DOHH2 (cell line): ENCODE data around the gene LINGO1.

Experiments
- H3F3A ChIP-seq: fragments of 200-600 bp; sonication (generic), shearing (Covaris generic); 2 replicates; pipeline ENCODE4 v1.6.0; 2016; ENCODE audit warnings: antibody characterized with exemption, mild to moderate bottlenecking; ENCODE audit not compliant: control insufficient read depth, insufficient read depth
- H3K27ac ChIP-seq: fragments of 200-600 bp; sonication (generic); 2 replicates; pipeline ENCODE4 v1.5.1; 2014; ENCODE audit warnings: low read depth, mild to moderate bottlenecking, low read length, moderate library complexity
- H3K27me3 ChIP-seq: fragments of 200-600 bp; sonication (generic); 2 replicates; pipeline ENCODE4 v1.6.1; 2014; ENCODE audit warnings: mild to moderate bottlenecking, low read length, mixed read lengths; ENCODE audit not compliant: control insufficient read depth
- H3K36me3 ChIP-seq: fragments of 200-600 bp; sonication (generic); 2 replicates; pipeline ENCODE4 v1.6.1; 2014; ENCODE audit warnings: mild to moderate bottlenecking, low read length, moderate library complexity, mixed read lengths; ENCODE audit not compliant: control insufficient read depth
- H3K4me1 ChIP-seq: fragments of 200-600 bp; sonication (generic); 2 replicates; pipeline ENCODE4 v1.6.1; 2014; ENCODE audit warnings: mild to moderate bottlenecking, low read length, mixed read lengths; ENCODE audit not compliant: control insufficient read depth
- H3K4me2 ChIP-seq: fragments of 200-600 bp; sonication (generic); 2 replicates; pipeline ENCODE4 v1.6.0; 2014; ENCODE audit warnings: mild to moderate bottlenecking, low read length, moderate library complexity
- H3K4me3 ChIP-seq: fragments of 200-600 bp; sonication (generic); 2 replicates; pipeline ENCODE4 v1.5.1; 2014; ENCODE audit warnings: mild to moderate bottlenecking, low read length, mixed read lengths
- H3K79me2 ChIP-seq: fragments of 200-600 bp; sonication (generic); 2 replicates; pipeline ENCODE4 v1.6.1; 2014; ENCODE audit warnings: mild to moderate bottlenecking, low read length, mixed read lengths; ENCODE audit not compliant: control insufficient read depth
- H3K9me2 ChIP-seq: fragments of 200-600 bp; sonication (generic); replicated peaks from 2 replicates; pipeline ENCODE4 v1.6.1; 2014; ENCODE audit warnings: mild to moderate bottlenecking, low read length, mixed read lengths; ENCODE audit not compliant: control insufficient read depth
- H3K9me3 ChIP-seq: fragments of 200-600 bp; sonication (generic); 2 replicates; pipeline ENCODE4 v1.6.1; 2014; ENCODE audit warnings: antibody characterized with exemption, low read length, mixed read lengths; ENCODE audit not compliant: control insufficient read depth, insufficient read depth
- H4K20me1 ChIP-seq: fragments of 200-600 bp; sonication (generic); 2 replicates; pipeline ENCODE4 v1.6.0; 2014; ENCODE audit warnings: low read depth, mild to moderate bottlenecking, antibody characterized with exemption, low read length, moderate library complexity; ENCODE audit not compliant: control insufficient read depth, insufficient read depth
- EZH2phosphoT487 ChIP-seq: fragments of 200-600 bp; sonication (generic); IDR thresholded peaks from 2 replicates; pipeline ENCODE4 v1.6.1; 2017; ENCODE audit warnings: borderline replicate concordance, mild to moderate bottlenecking, antibody characterized with exemption, low read length, moderate library complexity, mixed read lengths
- TF ChIP-seq, protein P1 (sequence below): fragments of 200-600 bp; sonication (generic); IDR thresholded peaks from one replicate; pipeline ENCODE4 v1.5.1; 2014; ENCODE audit warnings: antibody characterized with exemption, mild to moderate bottlenecking, low read depth, low read length; ENCODE audit not compliant: poor library complexity, severe bottlenecking

Gene LINGO1

GRCh38 chr15:77634266-77634962 is 1.7 kb upstream of the LINGO1 start:
- no peaks in the 10 kb centered on the region for H3K9me2 ChIP-seq
- no peak overlapping the region for H3K27ac ChIP-seq
- H3K4me1 ChIP-seq: no peaks in the 10 kb centered on the region
- no peaks in the 10 kb centered on the region for H3F3A ChIP-seq
- H4K20me1 ChIP-seq: no peaks in the 10 kb centered on the region
- peaks cover 47% of the 10 kb centered on the region for H3K27me3 ChIP-seq
- no peaks in the 10 kb centered on the region for H3K36me3 ChIP-seq
- no peaks in the 10 kb centered on the region for H3K9me3 ChIP-seq
- no peaks in the 10 kb centered on the region for H3K79me2 ChIP-seq
- TF ChIP-seq, protein P1, sequence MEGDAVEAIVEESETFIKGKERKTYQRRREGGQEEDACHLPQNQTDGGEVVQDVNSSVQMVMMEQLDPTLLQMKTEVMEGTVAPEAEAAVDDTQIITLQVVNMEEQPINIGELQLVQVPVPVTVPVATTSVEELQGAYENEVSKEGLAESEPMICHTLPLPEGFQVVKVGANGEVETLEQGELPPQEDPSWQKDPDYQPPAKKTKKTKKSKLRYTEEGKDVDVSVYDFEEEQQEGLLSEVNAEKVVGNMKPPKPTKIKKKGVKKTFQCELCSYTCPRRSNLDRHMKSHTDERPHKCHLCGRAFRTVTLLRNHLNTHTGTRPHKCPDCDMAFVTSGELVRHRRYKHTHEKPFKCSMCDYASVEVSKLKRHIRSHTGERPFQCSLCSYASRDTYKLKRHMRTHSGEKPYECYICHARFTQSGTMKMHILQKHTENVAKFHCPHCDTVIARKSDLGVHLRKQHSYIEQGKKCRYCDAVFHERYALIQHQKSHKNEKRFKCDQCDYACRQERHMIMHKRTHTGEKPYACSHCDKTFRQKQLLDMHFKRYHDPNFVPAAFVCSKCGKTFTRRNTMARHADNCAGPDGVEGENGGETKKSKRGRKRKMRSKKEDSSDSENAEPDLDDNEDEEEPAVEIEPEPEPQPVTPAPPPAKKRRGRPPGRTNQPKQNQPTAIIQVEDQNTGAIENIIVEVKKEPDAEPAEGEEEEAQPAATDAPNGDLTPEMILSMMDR: peak; percentile 67
- no peak for TF ChIP-seq EZH2phosphoT487
- H3K4me2 ChIP-seq: no peak overlapping the region
- no peak overlapping the region for H3K4me3 ChIP-seq

DNA sequence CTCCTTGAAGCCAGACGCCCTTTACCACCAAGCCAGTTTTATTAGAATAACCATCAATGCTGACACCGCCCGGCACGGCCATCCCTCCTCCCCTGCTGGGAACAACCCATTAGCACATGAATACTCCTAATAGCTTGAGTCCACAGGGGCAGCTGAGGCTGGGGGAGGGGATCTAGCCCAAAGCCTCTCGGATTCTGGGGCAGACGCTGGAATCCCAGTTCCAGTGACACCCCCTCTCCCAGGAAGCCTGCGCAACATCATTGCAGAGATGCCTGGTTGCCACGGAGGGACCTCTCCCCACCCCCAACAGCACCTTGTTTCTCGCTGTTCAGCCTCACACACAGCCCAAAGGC is 1.2 kb upstream of the LINGO1 start:
- Histone ChIP-seq H3K4me2 (peak overlapping the region; percentile 48; the same call in 1 of the 2 replicates), H3F3A (no peaks in the 10 kb centered on the region), H3K27ac (no peak overlapping the region), H3K4me3 (no peak overlapping the region), H3K36me3 (no peaks in the 10 kb centered on the region), H3K27me3 (peaks cover 47% of the 10 kb centered on the region), H3K9me2 (no peaks in the 10 kb centered on the region), H3K9me3 (no peaks in the 10 kb centered on the region), H3K79me2 (no peaks in the 10 kb centered on the region), H3K4me1 (no peaks in the 10 kb centered on the region), H4K20me1 (no peaks in the 10 kb centered on the region)
- no peak for TF ChIP-seq EZH2phosphoT487
- TF ChIP-seq, protein P1: no peak

GRCh38 chr15:77633134-77633912 is 611 bp upstream of the LINGO1 start:
- TF ChIP-seq, protein P1: peak; percentile 98
- peak; percentile 66; the same call in 1 of the 2 replicates for TF ChIP-seq EZH2phosphoT487
- peaks cover 47% of the 10 kb centered on the region for H3K27me3 ChIP-seq
- peak overlapping the region; percentile 48; the same call in 1 of the 2 replicates for H3K4me2 ChIP-seq
- H3K27ac ChIP-seq: no peak overlapping the region
- no peaks in the 10 kb centered on the region for H3K36me3 ChIP-seq
- no peaks in the 10 kb centered on the region for H3K9me2 ChIP-seq
- no peaks in the 10 kb centered on the region for H3K79me2 ChIP-seq
- H3K4me1 ChIP-seq: no peaks in the 10 kb centered on the region
- H3K4me3 ChIP-seq: no peak overlapping the region
- H4K20me1 ChIP-seq: no peaks in the 10 kb centered on the region
- H3F3A ChIP-seq: no peaks in the 10 kb centered on the region
- H3K9me3 ChIP-seq: no peaks in the 10 kb centered on the region
